Ishikawa (cell line): Measurements from ENCODE around the gene KCNG2.

Source experiments
- CEBPB ChIP-seq: IDR thresholded peaks from 2 replicates; pipeline ENCODE4 v1.6.1; 2012
- CREB1 ChIP-seq: IDR thresholded peaks from 2 replicates; pipeline ENCODE4 v1.6.1; 2012; ENCODE audit warnings: low read depth
- EGR1 ChIP-seq: IDR thresholded peaks from 2 replicates; pipeline ENCODE4 v1.6.1; 2012
- EP300 ChIP-seq: IDR thresholded peaks from 2 replicates; pipeline ENCODE4 v1.6.1; 2012; ENCODE audit warnings: borderline replicate concordance
- FOXM1 ChIP-seq: IDR thresholded peaks from 2 replicates; pipeline ENCODE4 v1.6.1; 2012; ENCODE audit warnings: low read depth, borderline replicate concordance
- MAX ChIP-seq: IDR thresholded peaks from 2 replicates; pipeline ENCODE4 v1.6.1; 2012
- NFIC ChIP-seq: IDR thresholded peaks from 2 replicates; pipeline ENCODE4 v1.6.1; 2012
- RAD21 ChIP-seq: IDR thresholded peaks from 2 replicates; pipeline ENCODE4 v1.6.1; 2012; ENCODE audit warnings: low read depth
- TAF1 ChIP-seq: IDR thresholded peaks from 2 replicates; pipeline ENCODE4 v1.6.1; 2012; ENCODE audit warnings: low read depth, mild to moderate bottlenecking
- TCF12 ChIP-seq: IDR thresholded peaks from 2 replicates; pipeline ENCODE4 v1.6.1; 2012; ENCODE audit warnings: low read depth
- TEAD4 ChIP-seq: IDR thresholded peaks from 2 replicates; pipeline ENCODE4 v1.6.1; 2012
- USF1 ChIP-seq: IDR thresholded peaks from 2 replicates; pipeline ENCODE4 v1.6.1; 2012
- YY1 ChIP-seq: IDR thresholded peaks from 2 replicates; pipeline ENCODE4 v1.6.1; 2012; ENCODE audit warnings: low read depth
- ZBTB7A ChIP-seq: IDR thresholded peaks from 2 replicates; pipeline ENCODE4 v1.6.1; 2012; ENCODE audit warnings: low read depth
- TF ChIP-seq, protein P1 (sequence below): IDR thresholded peaks from 2 replicates; pipeline ENCODE4 v1.6.1; 2012; ENCODE audit warnings: low read depth, mild to moderate bottlenecking

KCNG2 gene

DNA sequence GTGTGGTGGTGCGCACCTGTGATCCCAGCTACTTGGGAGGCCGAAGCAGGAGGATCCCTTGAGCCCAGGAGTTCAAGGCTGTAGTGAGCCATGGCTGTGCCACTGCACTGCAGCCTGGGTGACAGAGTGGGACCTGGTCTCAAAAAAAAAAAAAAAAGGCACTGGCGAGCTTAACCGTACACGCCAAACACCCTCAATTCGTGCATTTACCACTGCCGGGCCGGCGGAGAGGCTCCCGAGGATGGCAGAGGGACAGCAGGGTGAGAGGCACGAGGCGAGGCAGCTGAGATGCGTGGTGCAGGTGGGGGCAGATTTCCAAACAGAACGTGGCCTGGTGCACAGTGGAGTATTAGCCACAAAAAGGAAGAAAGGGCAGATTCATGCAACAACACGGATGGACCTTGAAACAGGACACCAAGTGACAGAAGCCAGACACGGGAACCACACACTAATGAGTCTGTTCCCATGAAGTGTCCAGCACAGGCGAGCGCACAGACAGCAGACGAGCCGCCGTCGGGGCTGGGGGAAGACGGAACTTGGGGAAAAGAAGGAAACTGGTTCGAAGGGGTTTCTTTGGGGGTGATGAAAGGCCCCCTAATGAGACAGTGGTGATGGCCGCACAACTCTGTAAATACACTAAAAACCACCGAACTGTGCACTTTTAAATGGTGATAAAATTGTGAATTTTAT lies 126.3 kb downstream of the KCNG2 start:
- TF ChIP-seq MAX (no peak), TEAD4 (no peak), EP300 (no peak), USF1 (no peak)

- no peak for TF ChIP-seq TCF12
- no peak for TF ChIP-seq CEBPB
- no peak for TF ChIP-seq NFIC
- no peak for TF ChIP-seq USF1
- no peak for TF ChIP-seq FOXM1
- no peak for TF ChIP-seq YY1
- TF ChIP-seq RAD21, result no peak
- TF ChIP-seq TEAD4, result no peak
- TF ChIP-seq ZBTB7A, result no peak
- TF ChIP-seq EGR1, result no peak
- no peak for TF ChIP-seq MAX
- no peak for TF ChIP-seq CREB1
- TF ChIP-seq, protein P1, sequence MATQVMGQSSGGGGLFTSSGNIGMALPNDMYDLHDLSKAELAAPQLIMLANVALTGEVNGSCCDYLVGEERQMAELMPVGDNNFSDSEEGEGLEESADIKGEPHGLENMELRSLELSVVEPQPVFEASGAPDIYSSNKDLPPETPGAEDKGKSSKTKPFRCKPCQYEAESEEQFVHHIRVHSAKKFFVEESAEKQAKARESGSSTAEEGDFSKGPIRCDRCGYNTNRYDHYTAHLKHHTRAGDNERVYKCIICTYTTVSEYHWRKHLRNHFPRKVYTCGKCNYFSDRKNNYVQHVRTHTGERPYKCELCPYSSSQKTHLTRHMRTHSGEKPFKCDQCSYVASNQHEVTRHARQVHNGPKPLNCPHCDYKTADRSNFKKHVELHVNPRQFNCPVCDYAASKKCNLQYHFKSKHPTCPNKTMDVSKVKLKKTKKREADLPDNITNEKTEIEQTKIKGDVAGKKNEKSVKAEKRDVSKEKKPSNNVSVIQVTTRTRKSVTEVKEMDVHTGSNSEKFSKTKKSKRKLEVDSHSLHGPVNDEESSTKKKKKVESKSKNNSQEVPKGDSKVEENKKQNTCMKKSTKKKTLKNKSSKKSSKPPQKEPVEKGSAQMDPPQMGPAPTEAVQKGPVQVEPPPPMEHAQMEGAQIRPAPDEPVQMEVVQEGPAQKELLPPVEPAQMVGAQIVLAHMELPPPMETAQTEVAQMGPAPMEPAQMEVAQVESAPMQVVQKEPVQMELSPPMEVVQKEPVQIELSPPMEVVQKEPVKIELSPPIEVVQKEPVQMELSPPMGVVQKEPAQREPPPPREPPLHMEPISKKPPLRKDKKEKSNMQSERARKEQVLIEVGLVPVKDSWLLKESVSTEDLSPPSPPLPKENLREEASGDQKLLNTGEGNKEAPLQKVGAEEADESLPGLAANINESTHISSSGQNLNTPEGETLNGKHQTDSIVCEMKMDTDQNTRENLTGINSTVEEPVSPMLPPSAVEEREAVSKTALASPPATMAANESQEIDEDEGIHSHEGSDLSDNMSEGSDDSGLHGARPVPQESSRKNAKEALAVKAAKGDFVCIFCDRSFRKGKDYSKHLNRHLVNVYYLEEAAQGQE, result no peak
- TF ChIP-seq TAF1, result no peak
- TF ChIP-seq EP300, result no peak
Observed at GRCh38 chr18:79924814-79925731, 127.3 kb downstream of the KCNG2 start.

DNA sequence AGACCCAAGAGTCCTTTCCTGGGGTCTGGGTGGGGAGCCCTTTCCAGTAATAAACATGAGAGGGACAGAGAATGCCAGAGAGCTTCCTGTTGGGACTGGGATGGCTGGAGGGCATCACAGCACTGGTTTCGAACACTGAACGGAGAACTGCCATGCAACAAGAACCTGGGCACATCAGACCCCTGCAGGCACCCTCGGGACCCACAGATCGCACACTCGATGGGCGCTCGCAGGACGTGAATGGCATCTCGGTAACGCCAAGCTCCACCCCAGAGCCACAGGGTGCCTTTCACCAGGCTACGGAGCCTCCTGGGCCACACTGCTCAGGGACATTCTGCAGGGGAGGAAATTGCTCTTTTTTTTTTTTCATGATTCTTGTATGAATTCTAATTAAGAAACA lies 128.6 kb downstream of the KCNG2 start:
- TF ChIP-seq USF1, result no peak
- no peak for TF ChIP-seq YY1
- TF ChIP-seq TAF1, result no peak
- no peak for TF ChIP-seq CREB1
- no peak for TF ChIP-seq NFIC
- TF ChIP-seq FOXM1, result no peak
- TF ChIP-seq ZBTB7A, result no peak

DNA sequence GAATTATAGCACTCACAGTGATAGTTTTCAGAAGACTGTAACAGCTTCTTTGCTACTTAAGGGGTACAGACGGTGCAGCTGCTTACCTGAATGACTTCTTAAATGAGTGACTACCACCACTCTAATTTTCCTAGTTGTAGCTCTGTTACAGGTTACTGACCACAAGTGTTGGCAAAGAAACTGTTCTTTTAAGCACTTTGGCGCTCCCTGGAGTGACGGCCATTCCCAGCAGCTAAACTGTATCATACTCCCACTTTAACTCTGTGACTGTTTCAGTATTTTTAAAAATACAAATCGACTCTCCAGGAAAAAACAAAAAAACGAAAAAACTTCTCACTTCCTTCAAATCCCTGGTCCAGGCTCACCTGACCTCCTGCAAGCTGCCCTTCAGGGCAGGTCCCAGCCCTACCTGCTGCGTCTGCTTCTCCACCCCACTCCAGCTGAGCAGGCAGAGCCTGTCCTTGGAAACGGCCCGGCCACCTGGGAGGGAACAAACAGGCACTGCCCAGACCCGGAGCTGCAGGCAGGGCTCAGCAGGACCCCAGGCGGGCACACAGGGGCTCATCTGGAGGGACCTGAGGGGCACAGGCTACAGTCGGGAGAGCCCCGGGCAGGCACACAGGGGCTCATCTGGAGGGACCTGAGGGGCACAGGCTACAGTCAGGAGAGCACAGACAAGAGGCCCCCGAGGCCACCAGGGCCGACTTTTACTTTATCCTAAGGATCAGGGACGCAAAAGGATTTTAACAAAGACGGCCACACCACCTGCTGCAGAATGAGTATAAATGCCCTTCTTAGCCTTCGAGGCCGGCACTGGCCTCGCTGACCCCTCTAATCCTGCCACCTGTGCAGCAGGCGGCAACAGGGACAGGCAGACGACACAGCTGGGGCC lies 129.2 kb downstream of the KCNG2 start:
- TF ChIP-seq, protein P1, result no peak
- no peak for TF ChIP-seq USF1
- no peak for TF ChIP-seq EGR1
- no peak for TF ChIP-seq TCF12
- no peak for TF ChIP-seq TEAD4
- no peak for TF ChIP-seq EP300
- TF ChIP-seq CREB1, result no peak
- TF ChIP-seq YY1, result no peak
- TF ChIP-seq FOXM1, result no peak
- no peak for TF ChIP-seq ZBTB7A
- TF ChIP-seq RAD21, result no peak
- TF ChIP-seq CEBPB, result no peak
- TF ChIP-seq TAF1, result no peak
